Stimulated activated CD8-positive, alpha-beta memory T cell treated with anti-CD3 and anti-CD28 coated beads, Interleukin-7, amount 100 ng/mL, for 4 hours (primary cell): Measurements from ENCODE around the gene SBF2.

Experiments used
- DNase-seq, 2 donors: peaks; one replicate each; pipeline ENCODE4 v3.0.0-alpha.2; 2020; ENCODE audit warnings: low read depth in 2 of 2

The SBF2 gene

DNA sequence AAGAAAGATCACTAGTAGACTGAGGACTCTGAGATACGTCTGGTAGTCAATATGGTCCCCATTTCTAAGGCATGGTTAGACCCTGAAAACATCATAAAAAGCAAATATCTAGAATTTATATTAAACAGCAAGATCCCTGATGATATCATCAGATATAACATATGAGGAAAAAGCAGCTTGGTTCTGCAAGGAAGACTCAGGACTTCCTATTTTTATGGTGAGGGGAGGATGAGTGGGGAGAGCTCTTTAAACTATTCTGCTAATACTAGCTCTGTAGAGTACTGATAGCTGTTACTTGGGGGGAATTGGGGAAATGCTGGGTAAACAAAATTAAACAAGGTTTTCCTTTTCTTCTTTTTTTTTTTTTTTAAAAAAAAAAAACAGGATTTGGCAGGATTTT lies 394.3 kb downstream of the SBF2 start:
- DNase-seq = no peak

DNA sequence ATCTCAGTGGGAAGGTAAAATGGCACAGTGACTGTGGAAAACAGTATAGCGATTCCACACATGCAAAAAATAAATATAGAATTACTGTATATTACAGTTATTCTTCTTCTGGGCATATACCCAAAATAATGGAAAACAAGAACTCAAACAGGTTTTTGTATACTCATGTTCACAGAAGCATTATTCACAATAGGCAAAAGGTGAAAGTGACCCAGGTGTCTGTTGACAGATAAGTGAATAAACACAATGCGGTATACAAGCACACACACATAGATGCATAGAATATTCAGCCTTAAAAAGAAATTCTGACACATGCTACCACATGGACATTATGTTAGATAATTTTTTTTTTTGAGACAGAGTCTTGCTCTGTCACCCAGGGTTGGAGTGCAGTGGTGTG lies 397.1 kb downstream of the SBF2 start:
- DNase-seq = no peak

DNA sequence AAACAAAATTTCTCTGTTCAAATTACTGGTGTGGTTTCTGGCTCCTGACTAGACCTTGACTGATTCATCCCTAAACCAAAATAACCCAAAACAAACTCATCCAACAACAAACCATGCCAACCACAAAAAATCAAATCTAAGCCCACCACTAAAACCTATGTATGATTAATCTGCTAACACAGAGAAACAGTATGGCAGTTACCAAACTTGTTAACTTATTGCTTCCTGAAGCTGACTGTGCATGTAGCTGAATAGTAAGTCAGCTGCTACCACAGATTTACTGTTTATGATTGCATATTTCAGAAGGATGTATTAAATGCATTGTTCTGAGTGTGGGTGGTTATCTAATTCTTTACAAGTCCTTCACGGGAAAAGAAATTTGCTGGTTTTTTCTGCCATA lies 399.0 kb downstream of the SBF2 start:
- no peak for DNase-seq

DNA sequence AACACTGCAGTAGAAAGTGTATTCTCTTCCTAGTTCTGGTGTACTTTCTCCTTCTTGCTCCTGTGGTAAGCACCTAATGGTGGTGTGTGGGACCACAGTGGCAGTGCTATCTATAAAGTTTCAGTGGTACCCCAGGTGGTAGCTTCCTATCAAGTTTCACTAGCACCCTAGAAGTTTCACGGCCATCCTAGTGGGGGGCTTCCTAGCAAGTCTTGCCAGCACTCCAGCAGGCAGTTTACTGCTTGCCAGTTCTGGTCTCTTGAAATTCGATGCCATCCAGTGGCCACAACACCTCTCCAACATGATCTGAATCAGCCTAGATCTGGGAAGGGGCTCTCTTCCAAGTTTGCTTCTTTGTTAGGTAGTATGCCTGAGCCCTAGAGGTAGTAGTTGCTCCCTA lies 400.5 kb downstream of the SBF2 start:
- no peak for DNase-seq

DNA sequence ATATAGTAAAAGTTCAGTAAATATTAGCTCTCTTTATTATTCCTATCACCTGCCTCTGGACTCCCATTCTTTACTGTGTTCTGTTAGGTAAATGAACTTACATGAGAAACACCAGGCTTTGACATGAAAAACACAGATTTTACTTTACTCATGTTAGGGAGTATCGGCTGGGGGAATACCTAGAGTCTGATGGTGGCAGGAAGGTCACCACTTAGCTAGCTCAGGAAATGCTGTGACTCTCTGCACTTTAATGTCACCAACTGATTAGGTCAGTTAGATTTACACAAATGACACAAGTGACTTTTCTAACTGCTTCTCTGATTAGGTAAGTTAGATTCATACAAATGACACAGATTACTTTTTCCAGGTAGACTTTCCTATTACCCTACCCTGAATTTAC lies 405.1 kb downstream of the SBF2 start:
- no peak for DNase-seq

DNA sequence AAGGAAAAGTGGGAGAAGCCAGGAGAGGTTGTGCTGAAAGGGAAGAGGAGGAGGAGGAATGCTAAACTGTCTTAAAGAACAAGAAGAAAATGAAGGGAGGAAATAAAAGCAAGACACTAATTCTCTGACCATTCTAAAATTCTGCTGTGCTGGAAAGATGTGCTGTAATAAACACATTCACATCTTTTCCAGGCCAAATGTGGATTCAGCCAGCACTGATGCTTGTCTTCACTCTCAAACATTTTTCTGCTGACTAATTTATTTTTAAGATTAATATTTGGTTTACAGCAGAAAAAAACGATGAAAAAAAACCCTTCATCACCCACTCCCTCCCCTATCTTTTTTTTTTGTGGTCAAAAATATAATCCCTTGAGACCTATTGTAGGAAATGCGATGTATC lies 406.5 kb downstream of the SBF2 start:
- DNase-seq = no peak

DNA sequence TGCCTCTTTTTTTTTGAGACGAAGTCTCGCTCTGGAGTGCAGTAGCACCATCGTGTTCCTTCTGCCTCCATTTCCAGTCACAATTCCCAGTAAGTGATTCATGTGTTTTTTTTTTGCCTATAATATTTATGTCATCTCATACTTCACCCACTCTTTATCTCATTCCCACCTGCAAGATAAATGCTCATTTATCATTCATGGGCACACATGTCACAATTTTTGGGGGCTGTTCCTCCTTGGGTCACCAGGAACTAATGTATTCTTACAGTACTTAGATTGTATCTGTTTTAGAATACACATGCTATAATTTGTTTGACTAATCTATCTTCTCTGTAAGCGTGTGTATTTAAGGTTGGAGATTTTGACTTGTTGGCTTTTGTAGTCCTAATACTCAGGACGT lies 407.4 kb downstream of the SBF2 start:
- DNase-seq = no peak

DNA sequence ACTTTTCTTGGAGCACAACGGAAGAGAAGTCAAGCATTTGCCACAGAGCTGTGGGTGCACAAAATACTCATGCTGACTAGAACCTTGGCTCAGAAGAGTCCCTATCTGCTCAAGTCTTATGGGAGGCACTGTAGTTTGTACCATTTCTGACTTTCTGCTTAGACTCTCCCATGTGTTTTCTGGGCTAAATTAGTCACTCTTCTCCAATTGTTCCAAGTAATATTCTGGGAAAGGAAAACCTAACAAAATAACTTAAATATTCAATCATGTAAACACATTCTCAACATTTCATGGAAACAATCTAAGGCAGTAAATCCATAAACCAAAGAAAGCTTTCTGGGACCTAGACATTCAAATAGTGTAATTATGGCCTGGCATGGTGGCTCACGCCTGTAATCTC lies 409.4 kb downstream of the SBF2 start:
- DNase-seq = no peak

DNA sequence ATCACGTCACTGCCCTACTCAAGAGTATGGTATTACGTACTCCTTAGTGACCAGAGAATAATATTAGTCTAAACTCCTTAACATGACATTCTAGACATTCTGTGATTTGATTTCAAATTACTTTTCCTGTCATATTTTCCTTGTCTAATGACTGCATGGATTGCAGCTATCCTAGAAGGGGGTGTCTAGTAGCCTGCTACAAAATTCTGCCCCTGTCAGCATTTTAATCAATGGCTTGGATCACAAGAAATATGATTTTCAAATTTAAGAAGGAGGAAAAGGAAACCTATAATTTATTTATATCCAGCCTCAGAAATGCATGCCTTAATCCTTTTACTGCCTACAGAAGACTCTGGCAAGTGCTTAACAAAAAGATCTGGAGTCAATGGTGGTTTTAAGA lies 413.4 kb downstream of the SBF2 start:
- DNase-seq = no peak

DNA sequence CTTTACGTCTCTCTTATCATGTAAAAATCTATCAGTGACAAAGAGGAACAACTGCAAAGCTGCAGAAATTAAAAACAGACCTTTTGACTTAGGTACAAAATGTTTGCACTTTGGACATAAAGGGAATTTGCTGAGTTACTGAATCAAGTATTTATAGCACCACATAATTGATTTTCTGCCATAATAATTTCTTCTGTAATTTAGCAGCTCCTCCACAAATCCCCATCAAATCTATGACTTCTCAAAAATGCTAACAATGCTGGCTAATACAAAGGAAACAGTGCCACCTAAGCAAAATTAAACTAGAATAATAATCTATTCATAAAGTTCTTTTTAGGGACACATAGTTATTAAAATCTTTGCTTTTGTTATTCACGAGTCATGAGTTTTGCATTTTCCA lies 415.1 kb downstream of the SBF2 start:
- DNase-seq = no peak

DNA sequence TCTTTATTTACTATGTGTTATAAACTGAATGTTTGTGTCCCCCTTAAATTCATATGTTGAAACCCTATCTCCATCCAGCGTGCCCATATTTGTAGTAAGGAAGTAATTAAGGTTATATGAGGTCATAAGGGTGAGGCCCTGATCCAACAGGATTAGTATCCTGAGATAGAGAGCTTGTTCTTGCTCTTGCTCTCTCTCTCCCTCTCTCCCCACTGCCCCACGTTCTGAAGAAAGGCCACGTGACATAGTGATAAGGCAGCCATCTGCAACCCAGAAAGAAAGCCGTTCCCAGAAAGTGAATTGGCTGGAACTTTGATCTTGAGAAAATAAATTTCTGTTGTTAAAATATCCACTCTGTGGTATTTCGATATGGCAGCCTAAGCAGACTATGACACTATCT lies 417.7 kb downstream of the SBF2 start:
- no peak for DNase-seq

DNA sequence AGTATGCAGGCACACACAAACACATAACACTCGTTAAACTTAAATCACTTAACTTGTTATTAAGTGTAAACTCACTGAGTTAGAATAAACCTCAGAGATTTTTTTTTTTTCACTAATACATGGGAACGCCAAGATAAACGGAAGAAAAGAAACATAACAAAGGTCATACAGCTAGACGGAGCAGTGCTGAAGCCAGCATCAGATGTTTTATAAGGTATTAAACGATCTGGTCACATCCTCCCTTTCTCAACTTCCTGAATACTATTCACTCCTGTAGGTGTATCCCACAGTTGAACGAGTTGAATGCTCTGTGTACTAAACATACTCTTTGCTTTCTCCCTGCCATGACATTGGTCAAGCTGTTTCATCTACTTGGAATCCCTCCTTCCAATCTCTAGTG lies 418.2 kb downstream of the SBF2 start:
- no peak for DNase-seq

DNA sequence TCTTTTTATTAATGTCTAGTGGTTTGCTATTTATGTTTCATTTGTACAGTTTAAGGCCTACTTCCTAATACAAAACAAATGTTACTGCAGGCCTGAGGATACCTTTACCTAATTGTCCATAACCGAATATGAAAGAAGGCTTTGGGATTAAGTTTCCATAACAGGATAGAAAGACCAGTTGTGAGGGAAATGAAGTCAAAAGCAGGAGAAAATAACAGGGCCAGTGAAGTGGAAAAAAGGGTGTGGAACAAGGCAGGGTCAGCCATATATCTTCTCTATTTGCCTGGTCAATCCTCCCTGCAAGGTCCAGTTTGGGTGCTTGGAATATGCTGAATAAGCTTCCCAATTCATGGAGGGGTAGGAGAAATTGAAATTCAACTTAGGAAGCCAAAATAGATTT lies 418.6 kb downstream of the SBF2 start:
- no peak for DNase-seq

DNA sequence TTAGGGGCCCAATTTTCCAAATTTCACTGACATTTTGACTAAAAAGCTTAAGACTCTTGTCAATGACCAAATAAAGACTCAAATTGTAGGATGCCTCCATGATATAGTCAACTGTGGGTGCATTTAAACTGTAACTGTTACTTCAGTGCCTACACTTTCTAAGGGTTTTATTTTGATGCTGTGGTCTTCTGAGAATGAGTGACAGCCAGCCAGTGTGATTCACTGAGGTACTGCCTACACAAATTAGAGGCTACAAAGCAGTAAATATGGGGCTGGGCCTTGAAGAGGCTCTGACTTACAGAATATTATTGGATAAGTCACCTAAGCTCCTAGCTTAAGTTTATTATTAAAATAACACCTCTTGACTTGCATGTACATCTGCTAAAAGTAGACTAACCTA lies 419.6 kb downstream of the SBF2 start:
- no peak for DNase-seq

DNA sequence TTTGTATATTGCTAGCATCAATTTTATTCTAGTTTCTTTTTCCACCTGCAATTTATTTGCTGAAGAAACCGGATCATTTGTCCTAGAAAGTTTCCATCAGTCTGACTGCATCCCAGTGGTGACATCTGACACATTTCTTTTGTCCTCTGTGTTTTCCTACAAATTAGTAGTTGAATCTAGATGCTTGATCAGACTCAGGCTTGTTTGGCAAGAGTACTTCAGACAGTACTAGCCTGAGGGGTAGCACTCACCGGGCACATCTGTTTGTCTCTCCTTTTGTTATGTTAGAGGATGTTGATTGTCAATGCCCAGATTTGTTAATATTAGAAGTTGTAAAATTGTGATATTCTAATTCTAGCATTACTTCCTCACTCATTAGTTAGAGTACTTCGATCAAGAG lies 425.4 kb downstream of the SBF2 start:
- DNase-seq = no peak

DNA sequence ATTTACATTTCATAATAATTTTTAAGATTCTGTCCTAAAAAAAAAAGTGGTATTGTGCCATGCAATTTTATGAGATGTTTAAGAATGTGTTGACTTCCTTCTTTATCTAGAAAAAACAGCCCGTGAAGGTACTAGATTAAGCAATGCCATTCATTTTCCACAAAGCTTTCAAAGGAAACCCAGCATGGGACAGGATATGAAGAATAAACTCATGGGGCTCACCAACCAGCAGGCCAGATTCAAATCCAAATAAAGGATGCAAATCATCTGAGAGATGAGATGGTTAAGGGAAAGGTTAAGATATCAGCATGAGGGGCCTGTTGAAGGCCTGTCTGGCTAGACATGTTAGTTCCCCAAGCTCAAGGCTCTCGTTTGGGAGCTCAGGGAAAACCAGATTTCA lies 431.0 kb downstream of the SBF2 start:
- DNase-seq = no peak

DNA sequence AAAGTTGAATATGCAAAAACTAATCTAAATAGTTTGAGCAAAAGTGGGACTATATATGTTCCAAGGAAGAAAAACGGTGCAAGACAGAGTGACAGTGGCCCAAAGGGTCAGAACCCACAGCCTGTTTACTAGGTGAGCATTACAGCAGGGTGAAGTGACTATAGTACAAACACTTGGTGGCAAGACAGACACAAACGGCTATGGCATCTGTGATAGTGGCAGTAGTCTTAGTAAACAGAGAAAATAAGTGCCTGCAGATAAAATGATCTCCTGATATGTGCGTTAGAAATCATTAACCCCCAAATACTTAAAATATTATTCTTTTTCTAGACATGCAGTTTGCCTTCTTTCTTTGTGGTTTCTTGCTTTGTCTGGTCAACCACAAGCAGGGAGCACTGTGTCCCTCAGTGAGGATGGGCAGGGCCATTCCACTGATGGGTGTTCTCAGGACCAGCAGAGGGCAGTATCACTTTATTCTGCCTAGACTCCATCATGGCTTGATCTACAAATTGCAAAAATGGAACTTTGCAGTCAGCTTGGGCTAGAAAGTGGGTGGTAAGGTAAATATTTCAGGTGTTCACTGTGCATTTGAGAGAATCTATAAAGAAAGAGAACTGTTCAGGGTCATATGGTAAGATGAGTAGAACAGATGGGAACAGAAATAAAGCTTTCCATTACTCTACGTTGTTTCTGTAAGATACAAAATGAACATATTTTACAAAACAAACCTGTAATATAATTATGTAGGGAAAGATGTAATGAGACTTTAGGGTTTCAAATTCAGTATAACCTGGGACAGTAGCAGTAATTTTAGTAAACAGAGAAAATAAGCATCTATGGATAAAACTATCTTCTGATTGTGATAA lies 431.9 kb downstream of the SBF2 start:
- DNase-seq = peak in 1 of 2 donors; percentile 26

DNA sequence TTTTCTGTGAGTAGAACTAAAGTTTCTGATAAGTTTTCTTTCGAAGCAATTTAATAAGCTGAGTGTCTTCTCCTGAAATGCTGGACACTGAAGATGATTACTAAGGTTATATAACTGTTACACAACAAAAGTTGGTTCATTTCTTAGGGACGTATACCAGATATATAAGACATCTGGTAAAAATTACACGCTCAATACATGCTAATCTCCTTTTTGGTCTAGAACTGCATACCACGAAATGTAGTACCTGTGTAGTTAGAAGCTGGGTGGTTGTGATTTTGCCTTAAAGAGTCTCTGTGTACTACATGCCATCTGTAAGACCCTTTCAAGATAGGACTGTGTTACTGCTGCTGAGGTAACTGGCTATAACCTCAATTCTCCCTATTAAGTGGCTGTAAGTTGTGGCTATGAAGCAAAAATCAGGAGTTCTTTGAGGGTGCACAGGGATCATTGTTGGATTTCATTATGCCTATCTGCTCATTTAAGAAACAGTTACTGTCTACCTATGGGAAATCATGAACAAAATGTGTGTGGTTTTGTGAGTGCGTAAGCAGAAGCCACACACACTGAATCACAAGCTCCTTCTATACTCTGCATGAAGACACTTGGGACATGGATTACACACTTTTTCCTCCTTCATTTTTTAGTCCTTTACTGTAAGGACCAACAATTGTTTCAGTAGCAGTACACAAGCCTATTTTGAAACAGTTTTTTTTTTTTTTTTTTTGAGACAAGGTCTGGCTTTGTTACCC lies 434.3 kb downstream of the SBF2 start:
- DNase-seq = no peak

DNA sequence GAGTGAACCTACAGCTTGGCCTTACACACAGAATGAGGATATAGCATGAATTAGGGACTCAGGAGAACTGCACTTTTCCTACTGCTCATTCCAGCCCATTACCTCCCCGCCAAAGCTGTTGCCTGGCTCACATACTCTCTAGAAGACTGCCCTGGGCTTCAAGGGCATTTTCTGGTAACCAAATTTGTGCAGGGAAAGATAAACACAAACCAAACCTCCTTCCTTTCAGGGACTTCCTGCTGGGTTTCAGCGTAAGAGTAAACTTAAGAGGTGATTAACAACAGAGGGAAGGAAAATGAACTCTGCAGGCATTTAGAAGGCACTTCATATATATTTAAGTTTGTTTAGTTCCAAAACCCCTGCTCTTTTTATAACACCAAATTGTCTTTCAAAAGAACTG lies 435.2 kb downstream of the SBF2 start:
- no peak for DNase-seq

DNA sequence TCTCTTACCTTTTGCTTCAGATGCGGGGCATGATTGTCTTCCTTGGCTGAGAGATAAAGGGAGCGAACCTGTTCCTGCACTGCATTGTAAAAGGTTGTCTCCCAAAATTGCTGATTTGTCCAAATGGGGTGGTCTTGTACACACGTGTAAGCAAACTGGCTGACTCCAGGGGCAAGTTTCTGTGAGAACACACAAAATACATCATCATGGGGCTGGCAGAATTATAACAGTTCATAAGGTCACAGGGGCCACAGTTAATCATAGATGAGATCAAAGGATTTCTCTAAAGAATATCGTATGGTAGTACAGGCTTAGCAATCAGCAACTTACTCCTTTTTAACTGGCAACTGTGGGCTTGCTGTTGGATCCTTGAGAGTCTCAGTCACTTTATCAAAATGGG lies 435.8 kb downstream of the SBF2 start:
- DNase-seq = no peak

DNA sequence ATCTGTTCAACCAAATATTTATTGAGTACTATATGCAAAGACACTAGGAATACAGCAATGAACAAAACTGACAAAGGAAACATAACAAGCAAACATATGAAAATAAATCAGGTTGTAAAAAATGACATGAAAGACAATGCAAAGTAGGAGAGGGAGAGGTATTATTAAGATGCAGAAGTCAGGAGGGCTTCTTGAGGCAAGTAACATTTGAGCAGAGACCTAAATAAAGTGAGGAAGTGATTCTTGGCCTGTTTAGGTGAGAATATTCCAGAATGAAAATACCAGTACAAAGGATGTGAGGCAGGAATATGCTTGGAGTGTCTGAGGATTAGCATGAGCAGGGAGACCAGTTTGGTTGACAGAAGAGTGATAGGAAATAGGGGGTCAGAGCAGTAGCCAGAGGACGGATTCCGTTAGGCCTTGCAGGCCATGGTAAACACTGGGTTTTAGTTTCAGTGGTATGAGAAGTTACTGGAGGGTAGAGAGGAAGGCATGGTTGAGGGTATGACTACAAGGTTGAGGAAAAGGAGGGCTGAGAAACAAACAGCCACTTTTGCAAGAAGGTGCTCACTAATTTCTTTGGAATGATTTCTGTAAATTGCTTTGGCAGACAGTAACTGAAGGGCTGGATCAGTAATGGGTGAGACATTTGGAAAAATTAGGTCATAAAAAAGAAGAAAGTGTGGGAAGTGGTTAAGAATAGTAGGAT lies 438.3 kb downstream of the SBF2 start:
- DNase-seq = no peak

DNA sequence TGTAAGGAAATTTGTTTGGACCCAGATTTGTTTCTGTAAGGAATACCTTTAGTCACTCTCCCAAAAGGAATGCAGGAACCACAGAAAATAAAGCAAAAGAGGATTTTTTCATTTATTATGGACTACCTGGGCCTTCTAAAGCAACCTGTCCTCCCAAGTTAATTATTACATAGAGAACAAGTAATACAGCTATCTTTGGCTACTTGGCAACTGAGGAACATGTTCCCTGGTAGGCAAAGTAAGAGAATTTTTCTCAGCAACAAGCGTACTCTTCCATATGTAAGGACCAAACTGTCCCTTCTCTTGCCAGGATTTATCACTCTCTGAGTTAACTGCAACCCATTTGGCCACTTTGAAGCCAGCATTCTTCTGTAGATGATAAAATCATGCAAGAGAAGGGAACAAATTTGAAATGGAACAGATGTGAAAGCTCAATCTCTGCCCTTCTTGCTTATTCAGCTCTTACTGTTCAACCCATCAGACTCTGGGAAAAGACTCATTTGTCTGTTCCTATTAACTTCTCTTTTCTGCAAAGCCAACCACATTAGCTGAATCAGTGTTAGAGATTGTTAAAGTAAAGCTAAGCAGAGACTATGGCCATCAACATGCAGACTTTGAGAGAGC lies 440.0 kb downstream of the SBF2 start:
- DNase-seq = no peak
